HEK293 (cell line): ENCODE data around the gene PCYOX1L.
A peak's percentile ranks its signal among the peaks of the same experiment; 100 is the strongest.

Experiments
- BCL11B ChIP-seq: fragments of 450-650 bp; formaldehyde crosslinking; IDR thresholded peaks from 2 replicates; pipeline ENCODE4 v1.5.1; 2016; ENCODE audit warnings: low read depth, missing biosample characterization, missing genetic modification characterization
- BCL6B ChIP-seq: fragments of 450-650 bp; formaldehyde crosslinking; IDR thresholded peaks from 2 replicates; pipeline ENCODE4 v1.5.1; 2017; ENCODE audit warnings: missing biosample characterization, missing genetic modification characterization
- GLI4 ChIP-seq: fragments of 450-650 bp; formaldehyde crosslinking; IDR thresholded peaks from 2 replicates; pipeline ENCODE4 v1.5.1; 2016; ENCODE audit warnings: missing biosample characterization, missing genetic modification characterization
- HIC1 ChIP-seq: fragments of 450-650 bp; formaldehyde crosslinking; IDR thresholded peaks from 2 replicates; pipeline ENCODE4 v1.5.1; 2016; ENCODE audit warnings: missing biosample characterization, missing genetic modification characterization
- ZFP37 ChIP-seq: fragments of 450-650 bp; formaldehyde crosslinking; IDR thresholded peaks from 2 replicates; pipeline ENCODE4 v1.5.1; 2016; ENCODE audit warnings: missing biosample characterization, missing genetic modification characterization
- ZNF148 ChIP-seq: fragments of 450-650 bp; formaldehyde crosslinking; IDR thresholded peaks from 2 replicates; pipeline ENCODE4 v1.5.0; 2017; ENCODE audit warnings: missing biosample characterization, missing genetic modification characterization, borderline replicate concordance
- ZNF169 ChIP-seq: fragments of 450-650 bp; formaldehyde crosslinking; IDR thresholded peaks from 2 replicates; pipeline ENCODE4 v1.5.1; 2016; ENCODE audit warnings: missing biosample characterization, missing genetic modification characterization
- ZNF211 ChIP-seq: fragments of 450-650 bp; formaldehyde crosslinking; IDR thresholded peaks from 2 replicates; pipeline ENCODE4 v1.5.1; 2016; ENCODE audit warnings: low read depth, missing biosample characterization, missing genetic modification characterization
- ZNF26 ChIP-seq: fragments of 450-650 bp; formaldehyde crosslinking; IDR thresholded peaks from 2 replicates; pipeline ENCODE4 v1.5.1; 2016; ENCODE audit warnings: missing biosample characterization, missing genetic modification characterization
- ZNF311 ChIP-seq: fragments of 450-650 bp; formaldehyde crosslinking; IDR thresholded peaks from 2 replicates; pipeline ENCODE4 v1.5.1; 2017; ENCODE audit warnings: missing biosample characterization, missing genetic modification characterization, borderline replicate concordance
- ZNF398 ChIP-seq: fragments of 450-650 bp; formaldehyde crosslinking; IDR thresholded peaks from 2 replicates; pipeline ENCODE4 v1.5.1; 2017; ENCODE audit warnings: missing biosample characterization, missing genetic modification characterization
- ZNF473 ChIP-seq: fragments of 450-650 bp; formaldehyde crosslinking; IDR thresholded peaks from 2 replicates; pipeline ENCODE4 v1.5.1; 2017; ENCODE audit warnings: missing biosample characterization, missing genetic modification characterization
- ZNF548 ChIP-seq: fragments of 450-650 bp; formaldehyde crosslinking; IDR thresholded peaks from 2 replicates; pipeline ENCODE4 v1.5.1; 2016; ENCODE audit warnings: missing biosample characterization, missing genetic modification characterization
- ZNF596 ChIP-seq: fragments of 450-650 bp; IDR thresholded peaks from 2 replicates; pipeline ENCODE4 v1.5.0; 2018; ENCODE audit warnings: missing biosample characterization, mild to moderate bottlenecking, missing genetic modification characterization, moderate library complexity
- ZNF621 ChIP-seq: fragments of 450-650 bp; formaldehyde crosslinking; IDR thresholded peaks from 2 replicates; pipeline ENCODE4 v1.5.1; 2017; ENCODE audit warnings: missing biosample characterization, missing genetic modification characterization
- ZNF629 ChIP-seq: fragments of 450-650 bp; formaldehyde crosslinking; IDR thresholded peaks from 2 replicates; pipeline ENCODE4 v1.5.1; 2017; ENCODE audit warnings: missing biosample characterization, missing genetic modification characterization
- ZNF654 ChIP-seq: fragments of 450-650 bp; formaldehyde crosslinking; IDR thresholded peaks from 2 replicates; pipeline ENCODE4 v1.5.1; 2016; ENCODE audit warnings: low read depth, missing biosample characterization, missing genetic modification characterization
- ZSCAN30 ChIP-seq: fragments of 450-650 bp; IDR thresholded peaks from 2 replicates; pipeline ENCODE4 v1.5.1; 2018; ENCODE audit warnings: missing biosample characterization, mild to moderate bottlenecking, missing genetic modification characterization, moderate library complexity
- ZSCAN4 ChIP-seq: fragments of 450-650 bp; formaldehyde crosslinking; IDR thresholded peaks from 2 replicates; pipeline ENCODE4 v1.5.1; 2017; ENCODE audit warnings: missing biosample characterization, missing genetic modification characterization

Gene PCYOX1L

GRCh38 chr5:149392718-149393117 lies 34.9 kb downstream of the PCYOX1L start (continued):
- TF ChIP-seq HIC1 (tag by site-specific recombination), result peak; percentile 50; the same call in 1 of the 2 replicates
- TF ChIP-seq ZNF26, result peak; percentile 12; the same call in 1 of the 2 replicates
- no peak for TF ChIP-seq BCL6B (tag by site-specific recombination)
- 0 out of 2 replicates have a peak, but pooled peaks have one; percentile 35 for TF ChIP-seq GLI4 (tag by site-specific recombination)
- no peak for TF ChIP-seq ZNF654
- peak; percentile 84 for TF ChIP-seq ZNF473 (tag by site-specific recombination)
- TF ChIP-seq ZFP37 (tag by site-specific recombination), result 0 out of 2 replicates have a peak, but pooled peaks have one; percentile 35
- TF ChIP-seq ZSCAN30, result no peak
- peak; percentile 49; the same call in 1 of the 2 replicates for TF ChIP-seq ZNF398 (tag by site-specific recombination)
- peak; percentile 85 for TF ChIP-seq ZNF621 (tag by site-specific recombination)
- peak; percentile 82 for TF ChIP-seq ZNF169
- peak; percentile 92; the same call in 1 of the 2 replicates for TF ChIP-seq ZNF148
- TF ChIP-seq ZNF596, result no peak
- no peak for TF ChIP-seq BCL11B (tag by site-specific recombination)
- peak; percentile 99 for TF ChIP-seq ZSCAN4 (tag by site-specific recombination)
- no peak for TF ChIP-seq ZNF211
- no peak for TF ChIP-seq ZNF548 (tag by site-specific recombination)
- 0 out of 2 replicates have a peak, but pooled peaks have one; percentile 37 for TF ChIP-seq ZNF629 (tag by site-specific recombination)
- TF ChIP-seq ZNF311, result no peak
